GM19238 (cell line): ENCODE results near the gene LCE3D.
"Not testable (repeated sequence)": the region's sequence is repeated elsewhere in the genome, so short reads cannot be mapped to it uniquely, and the experiment has no call there.

Source experiments
- DNase-seq: peaks from one replicate; pipeline ENCODE4 v3.0.0; 2011; ENCODE audit warnings: low spot score; ENCODE audit not compliant: insufficient read length

Gene LCE3D, protein sequence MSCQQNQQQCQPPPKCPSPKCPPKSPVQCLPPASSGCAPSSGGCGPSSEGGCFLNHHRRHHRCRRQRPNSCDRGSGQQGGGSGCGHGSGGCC

GRCh38 chr1:152580433-152580832, at the start of gene LCE3D:
Gene LCE3D (minus strand): TSS chr1:152580516. CDS start chr1:152579936, 580 bp downstream.
- DNase-seq = no peak

DNA sequence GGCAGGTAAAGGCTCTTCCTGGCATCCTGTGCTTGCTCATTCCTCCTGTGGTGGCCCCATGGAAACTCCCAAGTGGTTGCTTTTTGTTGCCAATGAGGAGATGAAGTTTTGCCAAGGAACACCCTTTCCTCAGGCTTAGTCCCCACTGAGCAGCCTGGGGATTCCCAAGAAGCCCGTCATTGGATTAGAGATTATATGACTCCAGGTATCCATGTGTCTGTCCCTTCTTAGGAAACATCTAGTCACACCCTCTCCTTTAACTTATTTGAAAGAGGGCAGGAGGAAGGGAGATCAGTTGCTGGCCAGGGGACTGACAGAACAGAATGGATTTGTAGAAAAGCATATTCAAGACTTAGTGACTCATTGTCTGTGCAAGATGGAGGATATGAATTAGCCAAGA, 46.4 kb upstream of the LCE3D start:
- DNase-seq = no peak

GRCh38 chr1:152623203-152623844, 43.0 kb upstream of the LCE3D start:
- peak; percentile 8 for DNase-seq

GRCh38 chr1:152622803-152623202, 42.5 kb upstream of the LCE3D start, which contains the start of gene LCE3A:
Gene LCE3A (minus strand): TSS chr1:152623103. CDS start chr1:152623103, 0 bp downstream.
- no peak for DNase-seq

DNA sequence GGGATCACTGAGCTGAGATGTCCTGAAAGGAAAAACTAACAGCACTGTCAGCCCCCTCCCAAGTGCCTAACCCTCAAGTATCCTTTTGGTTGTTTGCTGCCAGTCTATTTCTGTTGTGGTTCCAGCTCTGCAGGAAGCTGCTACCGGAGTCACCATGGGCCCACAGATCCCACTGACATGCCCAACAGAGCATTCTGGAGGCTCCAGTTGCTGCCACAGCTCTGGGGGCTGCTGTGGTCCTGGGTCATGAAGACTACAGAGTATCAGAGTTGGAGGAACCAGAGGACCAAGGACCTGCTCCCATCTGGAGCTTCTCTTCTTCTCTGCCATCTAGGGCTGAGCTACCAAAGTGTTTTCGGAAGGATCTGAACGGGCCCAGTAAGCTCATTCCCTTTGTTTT, 41.7 kb upstream of the LCE3D start:
- DNase-seq = no peak

DNA sequence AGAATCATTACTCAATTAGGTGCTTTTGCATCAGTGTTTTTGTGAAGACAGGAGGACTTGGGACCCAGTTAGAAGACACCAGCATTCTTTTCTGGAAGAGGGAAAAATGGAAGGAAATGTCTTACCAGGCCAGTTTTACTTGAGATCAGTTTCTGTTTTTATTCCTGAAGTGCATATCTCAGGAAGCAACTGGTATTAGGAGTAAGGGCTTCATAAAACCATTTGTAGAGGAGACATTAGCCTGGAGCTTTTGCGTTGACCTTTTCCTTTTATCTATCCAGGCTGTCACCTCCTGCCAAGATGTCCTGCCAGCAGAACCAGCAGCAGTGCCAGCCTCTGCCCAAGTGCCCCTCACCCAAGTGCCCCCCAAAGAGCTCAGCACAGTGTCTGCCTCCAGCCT, 33.2 kb upstream of the LCE3D start, which contains the start of gene LCE3B:
Gene LCE3B (plus strand): TSS at position 301 of the 400 bp plus-strand sequence. CDS start 0 bp downstream, at position 301.
- no peak for DNase-seq

DNA sequence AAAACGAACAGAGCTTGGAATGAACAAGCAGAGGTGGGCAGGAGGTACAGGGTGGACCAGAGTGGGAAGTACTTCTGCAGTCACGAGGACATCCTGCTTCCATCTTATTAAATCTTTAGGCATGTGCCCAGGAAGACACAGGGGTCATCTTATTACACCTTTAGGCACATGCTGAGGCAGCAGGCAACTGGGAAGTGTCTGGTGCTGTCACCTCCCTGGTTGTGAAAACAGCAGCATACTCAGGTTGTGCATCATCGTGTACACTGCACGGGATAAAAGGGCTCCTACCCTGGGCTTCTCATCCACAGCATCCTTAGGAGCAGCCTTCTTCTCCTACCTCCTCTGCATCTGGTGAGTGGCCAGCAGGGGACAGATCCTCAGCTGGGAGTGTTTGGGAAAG, 19.6 kb upstream of the LCE3D start, which contains the start of gene LCE3C:
Gene LCE3C (plus strand): TSS at position 301 of the 400 bp plus-strand sequence. CDS start 498 bp downstream, outside the sequence.
- no peak for DNase-seq

- DNase-seq = no peak
These were observed 16.7 kb upstream of the LCE3D start for GRCh38 chr1:152596986-152597385.

DNA sequence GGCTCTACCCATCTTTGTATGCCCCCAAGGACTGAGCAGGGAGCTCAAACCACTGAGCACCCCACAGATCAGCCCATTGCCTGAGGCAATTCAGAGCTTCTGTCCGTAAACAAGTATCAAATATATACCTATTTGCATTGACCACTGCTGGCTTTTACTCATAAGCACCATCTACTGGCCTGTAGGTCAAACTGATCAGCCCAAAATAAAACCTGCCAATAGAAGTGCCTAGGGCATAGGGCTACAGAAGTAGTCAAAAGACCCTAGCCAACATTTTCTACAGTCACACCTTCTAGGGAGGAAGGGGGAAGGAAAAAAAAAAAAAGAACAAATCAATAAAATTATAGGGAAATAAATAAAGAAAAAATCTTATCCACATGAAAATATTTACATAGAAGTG, 5.3 kb upstream of the LCE3D start:
- no peak for DNase-seq

DNA sequence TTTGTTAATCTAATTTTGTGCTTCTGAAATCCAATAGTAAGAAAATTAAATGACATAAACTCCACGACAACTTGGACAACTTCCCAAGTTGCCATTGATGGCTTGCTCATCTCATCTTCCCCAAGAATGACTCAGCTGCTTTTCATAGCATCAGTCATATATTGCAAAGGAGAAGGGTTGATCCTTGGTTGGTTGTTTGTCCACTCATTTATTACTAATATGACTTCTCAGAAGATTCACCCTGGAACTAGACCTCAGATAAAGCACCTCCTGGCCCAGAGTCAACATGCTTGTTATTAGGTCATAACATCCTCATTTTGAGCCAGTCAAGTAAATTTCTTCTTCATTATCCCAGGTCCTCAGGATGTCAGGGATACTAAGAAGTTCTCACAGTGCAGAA, 2.3 kb upstream of the LCE3D start:
- DNase-seq = no peak

DNA sequence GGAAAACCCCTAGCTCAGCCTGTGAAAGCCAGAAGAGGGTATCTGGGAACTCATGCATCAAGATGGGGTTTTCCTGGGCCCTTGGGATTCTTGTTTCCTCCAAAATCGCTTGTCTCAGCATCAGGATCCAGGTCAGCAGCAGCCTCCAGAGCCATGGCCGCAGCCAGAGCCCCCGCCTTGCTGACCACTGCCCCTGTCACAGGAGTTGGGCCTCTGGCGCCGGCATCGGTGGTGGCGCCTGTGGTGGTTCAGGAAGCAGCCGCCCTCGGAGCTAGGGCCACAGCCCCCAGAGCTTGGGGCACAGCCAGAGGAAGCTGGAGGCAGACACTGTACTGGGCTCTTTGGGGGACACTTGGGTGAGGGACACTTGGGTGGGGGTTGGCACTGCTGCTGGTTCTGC, 790 bp downstream of the LCE3D start:
- DNase-seq = not testable (repeated sequence)

GRCh38 chr1:152577168-152577567, 3.1 kb downstream of the LCE3D start:
- no peak for DNase-seq

DNA sequence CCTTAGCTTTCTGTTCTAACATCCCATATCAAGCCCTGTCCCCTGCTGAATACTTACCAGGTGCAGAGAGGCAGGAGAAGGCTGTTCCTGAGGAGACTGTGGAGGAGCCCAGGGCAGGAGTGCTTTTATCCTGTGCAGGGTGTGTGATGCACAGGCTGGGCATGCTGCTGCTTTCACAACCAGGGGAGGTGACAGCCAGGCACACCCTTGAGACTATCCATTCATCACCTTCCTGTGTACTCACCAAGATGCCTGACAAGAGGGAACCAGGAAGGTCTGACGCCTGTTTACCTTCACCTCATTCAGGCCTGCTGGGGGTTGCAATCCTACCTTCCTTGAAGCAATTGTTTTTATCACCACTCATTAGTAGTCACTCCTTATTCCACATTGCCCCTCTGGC, 13.6 kb downstream of the LCE3D start, which contains the start of gene LCE3E:
Gene LCE3E (minus strand): TSS at position 100 of the 400 bp plus-strand sequence. CDS start 572 bp downstream, outside the sequence.
- DNase-seq = no peak

DNA sequence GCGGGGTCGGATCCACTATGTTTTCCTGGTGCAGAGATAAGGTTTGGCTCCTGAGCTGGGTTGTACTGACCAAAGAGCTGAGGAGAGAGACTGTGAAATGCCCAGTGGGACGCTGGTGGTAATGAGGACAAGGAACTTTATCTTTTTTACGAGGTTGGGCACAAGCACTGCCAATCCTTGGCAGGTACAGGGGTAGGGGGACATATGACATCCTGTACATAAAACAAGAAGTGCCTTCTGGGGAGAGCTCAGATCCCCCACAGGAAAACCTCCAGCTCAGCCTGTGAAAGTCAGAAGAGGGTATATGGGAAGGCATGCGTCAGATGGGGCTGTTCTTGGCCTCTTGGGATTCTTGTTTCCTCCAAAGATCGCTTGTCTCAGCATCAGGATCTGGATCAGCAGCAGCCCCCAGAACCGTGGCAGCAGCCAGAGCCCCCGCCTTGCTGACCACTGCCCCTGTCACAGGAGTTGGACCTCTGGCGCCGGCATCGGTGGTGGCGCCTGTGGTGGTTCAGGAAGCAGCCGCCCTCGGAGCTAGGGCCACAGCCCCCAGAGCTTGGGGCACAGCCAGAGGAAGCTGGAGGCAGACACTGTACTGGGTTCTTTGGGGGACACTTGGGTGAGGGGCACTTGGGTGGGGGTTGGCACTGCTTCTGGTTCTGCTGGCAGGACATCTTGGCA, 14.6 kb downstream of the LCE3D start:
- no peak for DNase-seq

DNA sequence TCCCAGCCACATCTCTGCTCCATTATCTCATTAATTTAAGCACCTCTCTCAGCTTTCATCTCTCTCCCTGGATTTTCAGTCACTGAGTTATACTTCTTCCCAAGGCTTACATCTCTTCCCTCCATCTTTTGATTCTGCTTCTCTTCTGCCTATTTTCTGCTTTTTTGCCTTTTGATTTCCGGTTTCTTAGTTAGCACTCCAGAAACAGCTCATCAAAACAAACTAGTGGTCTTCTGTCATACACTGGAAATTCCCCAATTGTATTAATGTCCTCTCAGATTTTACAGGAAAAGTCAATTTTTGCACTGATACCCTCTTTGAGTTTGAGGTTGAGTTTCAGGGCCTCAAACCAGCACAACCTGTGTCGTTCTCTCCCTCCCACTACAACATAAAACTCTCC, 15.2 kb downstream of the LCE3D start:
- no peak for DNase-seq

- DNase-seq = not testable (repeated sequence)
These were observed 32.0 kb downstream of the LCE3D start for GRCh38 chr1:152548358-152548757.

DNA sequence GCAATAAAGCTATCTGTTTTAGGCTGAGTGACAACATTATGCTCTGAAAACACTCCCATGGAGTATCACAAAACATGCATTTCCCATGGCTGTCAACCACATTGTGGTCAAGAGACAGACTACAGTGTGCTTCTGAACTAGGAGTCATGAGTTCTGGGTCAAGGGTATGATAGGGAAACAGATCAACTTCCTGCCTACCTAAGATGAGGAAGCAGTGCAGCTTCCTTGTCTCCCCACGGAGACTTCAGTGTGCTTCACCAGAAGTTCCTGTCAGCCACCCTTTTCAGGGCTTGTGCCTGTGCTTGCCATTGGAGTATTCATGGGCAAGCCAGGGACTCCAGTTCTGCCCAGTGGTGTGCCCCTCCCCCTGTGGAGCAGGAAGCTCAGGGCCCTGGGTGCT, 33.6 kb downstream of the LCE3D start:
- DNase-seq = no peak

- no peak for DNase-seq
These were observed 36.5 kb downstream of the LCE3D start for GRCh38 chr1:152543820-152544219.

DNA sequence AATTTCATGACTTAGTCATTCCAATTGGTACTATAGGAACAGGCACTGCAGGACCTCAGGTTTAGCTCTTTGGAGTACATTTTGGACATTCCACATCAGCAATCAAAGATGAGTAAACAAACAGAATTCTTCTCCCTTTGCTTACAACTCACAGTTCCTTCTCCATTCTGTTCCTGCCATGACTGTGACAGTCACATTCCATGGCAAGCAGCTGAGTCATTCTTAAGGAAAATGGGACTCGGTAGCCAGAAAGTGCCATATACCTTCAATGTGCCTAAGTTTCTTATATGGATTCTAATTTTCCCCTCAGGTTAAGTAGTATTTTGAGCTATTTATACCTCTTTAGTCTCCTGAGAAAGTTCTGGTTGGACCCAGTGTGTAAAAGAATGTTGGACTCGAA, 40.4 kb downstream of the LCE3D start:
- DNase-seq = no peak

GRCh38 chr1:152537496-152537895, 42.8 kb downstream of the LCE3D start:
- DNase-seq = no peak

DNA sequence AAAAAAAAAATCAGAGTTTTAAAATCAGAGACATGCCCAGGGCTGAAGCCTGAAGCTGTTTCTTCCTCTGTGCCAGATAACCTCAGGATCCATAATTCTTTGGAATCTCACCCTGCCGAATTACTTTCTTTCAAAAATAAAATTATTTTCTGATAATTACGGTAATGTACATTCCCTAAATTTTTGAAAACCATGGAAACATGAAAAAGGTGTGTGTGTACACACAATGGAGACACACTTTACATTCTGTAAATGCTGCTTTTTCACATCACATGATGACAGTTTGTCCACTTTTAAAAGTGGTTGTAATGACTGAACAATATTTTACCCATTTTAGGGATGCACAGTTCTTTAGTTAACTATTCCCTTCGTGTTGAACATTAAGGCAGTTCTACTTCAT, 44.5 kb downstream of the LCE3D start:
- no peak for DNase-seq

GRCh38 chr1:152533327-152533938, 46.9 kb downstream of the LCE3D start:
- no peak for DNase-seq
